Right kidney (tissue), 9 donors: ENCODE results near the gene C17orf100.
A peak's percentile ranks its signal among the peaks of the same experiment; 100 is the strongest.

Source experiments
- DNase-seq: peaks from one replicate; pipeline ENCODE4 v3.0.0-alpha.2; 2016
- long read RNA-seq, 8 donors: transcript quantifications; one replicate each; lab custom pipeline, GENCODE V29; 2026

C17orf100 gene
- long read RNA-seq, donor 1, transcript C17orf100-201 (1 exons, 1,756 nt) = major isoform, 10 of 10 reads
- long read RNA-seq, donor 1, partial matches to known transcripts = 0 of 10 reads
- long read RNA-seq, donor 1, other reads (novel, unspliced or antisense) = 0 of 10 reads
- long read RNA-seq, donor 2, transcript C17orf100-201 (1 exons, 1,756 nt) = major isoform, 7 of 7 reads
- long read RNA-seq, donor 2, partial matches to known transcripts = 0 of 7 reads
- long read RNA-seq, donor 2, other reads (novel, unspliced or antisense) = 0 of 7 reads
- long read RNA-seq, donor 3, transcript C17orf100-201 (1 exons, 1,756 nt) = major isoform, 12 of 12 reads
- long read RNA-seq, donor 3, partial matches to known transcripts = 0 of 12 reads
- long read RNA-seq, donor 3, other reads (novel, unspliced or antisense) = 0 of 12 reads
- long read RNA-seq, donor 4, transcript C17orf100-201 (1 exons, 1,756 nt) = major isoform, 10 of 38 reads
- long read RNA-seq, donor 4, partial matches to known transcripts = 7 of 38 reads
- long read RNA-seq, donor 4, other reads (novel, unspliced or antisense) = 21 of 38 reads
- long read RNA-seq, donor 5, transcript C17orf100-201 (1 exons, 1,756 nt) = major isoform, 10 of 10 reads
- long read RNA-seq, donor 5, partial matches to known transcripts = 0 of 10 reads
- long read RNA-seq, donor 5, other reads (novel, unspliced or antisense) = 0 of 10 reads
- long read RNA-seq, donor 6, transcript C17orf100-201 (1 exons, 1,756 nt) = major isoform, 7 of 7 reads
- long read RNA-seq, donor 6, partial matches to known transcripts = 0 of 7 reads
- long read RNA-seq, donor 6, other reads (novel, unspliced or antisense) = 0 of 7 reads
- long read RNA-seq, donor 7 = 0 reads
- long read RNA-seq, donor 8, transcript C17orf100-201 (1 exons, 1,756 nt) = major isoform, 9 of 9 reads
- long read RNA-seq, donor 8, partial matches to known transcripts = 0 of 9 reads
- long read RNA-seq, donor 8, other reads (novel, unspliced or antisense) = 0 of 9 reads

DNA sequence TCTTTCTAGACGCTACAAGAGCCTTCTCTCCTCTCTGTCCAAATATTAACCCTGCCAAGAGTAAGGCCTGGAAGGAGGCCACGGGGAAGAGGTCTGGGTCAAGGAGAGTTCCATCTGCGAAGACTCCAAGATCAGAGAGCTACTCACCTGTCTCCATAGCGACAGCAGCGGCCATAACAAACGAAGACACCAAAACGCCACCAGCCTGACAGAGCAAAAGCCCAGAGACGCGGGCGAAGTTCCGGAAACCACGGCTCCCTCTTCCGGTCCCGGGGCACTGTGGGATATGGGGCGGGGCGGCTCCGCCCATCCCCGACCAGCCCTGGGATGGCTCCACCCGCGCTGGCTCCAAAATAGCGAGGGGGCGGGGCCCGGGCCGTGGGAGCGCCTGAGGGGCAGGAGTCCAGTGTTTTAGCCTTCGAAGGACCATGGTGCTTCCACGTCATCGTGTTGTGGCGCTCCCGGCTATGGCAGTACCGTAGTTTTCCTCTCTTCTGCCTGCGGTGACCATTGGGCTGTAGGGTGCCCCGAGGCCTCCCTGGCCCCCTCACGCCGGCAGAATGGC is at the start of gene C17orf100, which contains the start of gene MED31:
Gene C17orf100 (plus strand): TSS at position 409 of the 565 bp plus-strand sequence. CDS start 152 bp downstream, at position 561.
Gene MED31 (minus strand): TSS at position 252 of the 565 bp plus-strand sequence. CDS start 77 bp downstream, at position 175.
- peak; percentile 89 for DNase-seq

DNA sequence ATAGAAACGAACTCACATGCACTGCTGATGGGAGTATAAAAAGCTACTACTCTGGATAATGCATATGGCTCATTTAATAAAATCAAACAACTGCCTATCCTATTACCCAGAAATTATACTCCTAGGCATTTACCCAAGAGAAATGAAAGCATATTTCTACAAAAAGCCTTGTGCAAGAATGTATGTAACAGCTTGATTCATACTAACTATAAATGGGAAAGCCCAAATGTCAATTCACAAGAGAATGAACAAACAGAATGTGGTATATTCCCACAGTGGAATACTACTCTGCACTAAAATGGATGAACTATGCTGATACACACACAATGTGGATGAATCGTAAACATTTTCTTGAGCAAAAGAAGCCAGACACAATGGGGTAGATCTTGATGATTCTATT is 49.4 kb upstream of the C17orf100 start:
- DNase-seq = no peak

DNA sequence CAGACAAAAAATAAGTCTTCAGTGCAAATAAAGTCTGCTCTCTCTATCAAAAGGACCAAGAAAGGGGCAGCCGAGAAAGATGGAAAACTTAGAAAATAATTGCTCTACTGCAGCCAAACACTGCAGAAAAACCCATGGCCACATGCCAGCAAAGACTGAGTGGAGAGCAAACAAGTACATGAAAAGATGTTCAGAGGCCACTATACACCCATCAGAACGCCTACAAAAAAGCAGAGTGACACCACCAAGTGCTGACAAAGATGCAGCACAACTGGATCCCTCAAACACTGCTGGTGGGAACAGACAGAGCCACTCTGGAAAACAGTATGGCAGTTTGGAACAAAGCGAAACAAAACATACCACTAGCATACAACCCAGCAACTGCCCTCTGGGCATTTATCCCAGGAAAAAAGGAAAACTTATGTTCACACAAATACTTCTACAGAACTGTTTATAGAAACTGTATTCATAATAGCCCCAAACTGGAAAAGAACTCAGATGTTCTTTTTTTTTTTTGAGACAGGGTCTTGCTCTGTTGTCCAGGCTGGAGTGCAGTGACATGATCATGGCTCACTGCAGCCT is 47.7 kb upstream of the C17orf100 start:
- no peak for DNase-seq

DNA sequence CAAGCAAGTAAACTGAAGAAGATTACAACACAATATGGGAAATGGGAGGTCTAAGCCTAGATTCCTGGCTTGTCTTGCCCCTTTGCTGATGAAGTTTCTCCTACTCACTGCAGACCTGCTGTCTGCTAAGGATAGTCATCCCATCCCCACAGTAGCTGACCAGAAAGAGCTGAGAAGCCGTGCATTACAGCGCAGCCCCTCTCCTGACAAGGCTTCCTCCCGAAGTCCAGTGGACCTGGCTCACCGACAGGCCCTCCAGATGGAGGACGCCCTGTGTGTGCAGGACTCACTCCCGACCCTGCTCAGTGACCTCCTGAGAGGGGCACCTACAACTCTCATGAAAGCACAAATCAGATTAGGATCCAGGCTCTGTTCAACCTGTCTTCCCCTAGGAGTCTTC is 46.4 kb upstream of the C17orf100 start:
- DNase-seq = no peak

DNA sequence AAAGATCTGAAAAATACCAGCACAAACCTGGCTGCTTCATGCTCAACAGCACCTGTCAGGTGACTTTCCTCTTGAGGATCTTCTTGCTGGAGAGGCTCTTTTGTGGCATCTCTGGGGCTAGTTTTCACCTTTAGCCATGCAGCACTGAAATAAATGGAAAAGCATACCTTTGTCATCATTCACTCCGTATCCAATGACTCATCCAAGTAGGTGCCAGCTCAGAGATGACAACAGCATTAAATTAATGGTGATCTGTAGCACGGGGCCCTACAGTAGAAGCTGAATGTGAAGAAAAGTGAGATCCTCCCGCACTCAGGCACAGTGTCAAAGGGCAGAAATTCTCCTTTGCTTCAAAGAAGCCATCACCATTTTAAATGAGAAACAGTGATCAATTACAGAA is 43.2 kb upstream of the C17orf100 start:
- DNase-seq = no peak

DNA sequence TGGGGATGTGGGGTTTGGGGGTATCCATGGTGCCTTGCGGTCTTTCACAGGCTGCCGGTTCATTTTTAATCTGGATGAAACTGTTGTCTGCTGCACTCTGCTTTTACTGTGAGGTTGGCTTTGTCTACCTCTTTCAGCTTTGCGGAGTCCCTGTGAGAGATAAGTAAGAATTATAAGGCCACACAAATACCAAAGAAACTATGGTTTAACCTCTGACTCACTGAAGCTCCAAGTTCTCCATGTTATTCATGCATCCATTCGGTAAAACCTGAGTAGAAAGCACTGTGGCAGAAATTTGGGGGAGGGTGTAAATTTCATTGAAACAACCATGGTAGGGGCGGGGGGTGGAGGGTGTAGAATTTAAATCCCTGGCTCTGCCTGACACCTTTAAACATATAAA is 41.6 kb upstream of the C17orf100 start:
- DNase-seq = no peak

DNA sequence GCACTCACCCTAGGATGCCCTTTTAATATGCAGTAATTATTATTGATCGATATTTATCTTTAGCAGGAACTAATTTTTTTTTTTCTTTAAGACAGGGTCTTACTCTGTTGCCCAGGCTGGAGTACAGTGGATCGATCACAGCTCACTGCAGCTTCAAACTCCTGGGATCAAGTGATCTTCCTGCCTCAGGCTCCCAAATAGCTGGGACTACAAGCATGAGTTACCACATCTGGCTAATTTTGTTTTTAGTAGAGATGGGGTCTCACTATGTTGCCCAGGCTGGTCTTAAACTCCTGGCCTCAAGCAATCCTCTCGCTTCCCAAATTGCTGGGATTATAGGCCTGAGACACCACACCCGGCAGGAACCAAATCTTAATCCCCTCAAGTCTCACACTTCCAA is 40.3 kb upstream of the C17orf100 start:
- no peak for DNase-seq

DNA sequence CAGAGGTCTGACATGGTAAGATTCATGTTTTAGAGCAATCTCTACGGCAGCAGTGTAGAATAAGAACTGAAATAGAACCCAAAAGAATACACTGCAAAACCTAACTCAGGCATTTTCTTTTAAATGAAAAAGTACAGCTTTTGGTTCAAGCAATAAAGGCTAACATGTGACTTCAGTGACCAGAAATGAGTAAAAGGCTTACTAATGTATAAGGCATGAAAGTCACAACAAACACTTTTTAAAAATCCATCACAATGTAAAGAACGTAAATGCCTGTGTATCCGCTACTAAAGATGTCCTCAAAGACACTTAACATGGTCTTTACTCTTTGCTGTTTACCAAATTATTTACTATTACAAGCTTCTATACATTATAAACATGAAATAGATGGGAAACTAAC is 27.6 kb upstream of the C17orf100 start:
- no peak for DNase-seq

DNA sequence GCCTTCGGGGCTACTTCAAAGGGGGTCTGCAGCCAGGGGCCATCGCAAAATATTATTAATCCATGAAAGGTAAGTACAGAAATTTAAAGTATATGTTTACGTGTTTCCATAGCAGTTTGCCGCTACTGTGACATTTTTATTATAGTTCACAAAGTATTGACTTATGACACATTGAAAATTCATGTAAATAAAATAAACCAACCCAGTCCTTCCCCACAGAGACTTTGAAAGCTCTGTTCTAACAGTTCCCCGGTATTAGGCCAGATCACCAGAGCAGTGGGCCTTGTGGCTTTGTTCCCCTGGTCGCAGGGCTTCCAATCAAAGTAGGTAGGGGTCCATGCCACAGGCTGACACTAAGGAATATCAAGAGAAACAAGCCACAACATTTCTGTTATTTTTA is 24.9 kb upstream of the C17orf100 start:
- no peak for DNase-seq

DNA sequence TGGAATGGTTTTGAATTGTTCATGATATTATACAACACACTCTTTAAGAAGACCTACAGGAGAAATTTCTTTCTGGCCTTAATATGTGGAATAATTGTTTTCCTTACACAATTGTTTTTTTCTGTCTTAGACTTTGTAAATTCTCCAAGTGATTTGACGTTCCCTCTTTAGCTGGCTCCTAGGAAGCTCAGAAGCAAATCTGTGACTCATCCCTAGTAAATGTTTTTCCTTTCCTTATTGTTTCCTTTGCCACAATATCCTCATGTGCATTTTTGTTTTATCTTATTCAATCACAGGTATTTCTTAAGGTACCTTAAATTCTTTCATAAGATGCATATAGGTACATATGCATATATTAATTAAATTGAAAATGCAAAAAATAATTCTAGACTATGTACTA is 24.5 kb upstream of the C17orf100 start:
- DNase-seq = no peak

DNA sequence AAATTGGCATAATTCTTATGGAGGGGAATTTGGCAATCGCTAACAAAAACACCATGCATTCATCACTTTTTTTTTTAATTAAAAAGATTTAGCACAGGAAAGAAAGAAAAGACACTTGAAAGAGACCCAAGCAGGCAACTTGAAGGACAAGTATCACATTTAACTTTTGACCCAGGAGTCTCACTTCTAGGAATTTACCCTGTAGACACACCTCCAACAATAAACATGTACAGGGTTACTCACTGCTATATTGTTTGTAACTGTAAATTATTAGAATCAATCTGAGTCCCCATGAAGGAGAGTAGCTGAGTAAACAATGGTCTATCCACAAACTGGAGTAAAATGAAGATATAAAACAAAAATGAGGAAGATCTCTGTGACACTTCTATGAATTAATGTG is 21.2 kb upstream of the C17orf100 start:
- no peak for DNase-seq

DNA sequence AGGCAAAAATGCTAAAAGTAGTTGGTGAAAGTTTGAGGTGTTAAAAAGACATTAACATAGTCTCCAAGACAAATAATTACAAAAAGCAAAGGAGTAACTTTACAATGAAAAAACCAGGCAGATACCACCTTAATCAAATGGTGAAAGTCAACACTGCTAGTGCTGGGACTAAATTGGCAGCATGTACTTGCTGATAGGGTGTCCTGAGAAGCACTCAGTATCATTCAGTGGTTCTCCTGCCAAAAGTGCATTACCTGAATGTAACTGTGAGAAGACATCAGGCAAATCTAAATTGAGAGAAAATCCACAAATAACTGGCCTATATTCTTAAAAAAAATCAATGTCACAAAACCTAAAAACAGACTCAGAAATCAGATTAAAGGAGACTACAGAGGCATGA is 19.0 kb upstream of the C17orf100 start:
- no peak for DNase-seq

DNA sequence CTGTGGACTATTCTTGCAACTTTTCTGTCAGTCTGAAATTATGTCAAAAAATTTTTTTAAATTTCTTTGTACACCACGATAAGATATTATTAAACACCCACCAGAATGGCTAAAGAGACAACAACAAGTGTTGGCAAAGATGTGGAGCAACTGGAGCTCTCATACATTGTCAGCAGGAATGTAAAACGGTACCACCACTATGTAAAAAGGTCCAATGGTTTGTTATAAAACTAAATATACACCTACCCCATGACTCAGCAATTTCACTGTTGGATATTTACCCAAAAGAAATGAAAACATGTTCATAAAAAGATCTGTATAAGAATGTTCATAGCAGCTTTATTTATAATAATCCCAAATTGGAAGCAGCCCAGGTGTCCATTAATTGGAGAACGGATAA is 18.3 kb upstream of the C17orf100 start:
- no peak for DNase-seq

DNA sequence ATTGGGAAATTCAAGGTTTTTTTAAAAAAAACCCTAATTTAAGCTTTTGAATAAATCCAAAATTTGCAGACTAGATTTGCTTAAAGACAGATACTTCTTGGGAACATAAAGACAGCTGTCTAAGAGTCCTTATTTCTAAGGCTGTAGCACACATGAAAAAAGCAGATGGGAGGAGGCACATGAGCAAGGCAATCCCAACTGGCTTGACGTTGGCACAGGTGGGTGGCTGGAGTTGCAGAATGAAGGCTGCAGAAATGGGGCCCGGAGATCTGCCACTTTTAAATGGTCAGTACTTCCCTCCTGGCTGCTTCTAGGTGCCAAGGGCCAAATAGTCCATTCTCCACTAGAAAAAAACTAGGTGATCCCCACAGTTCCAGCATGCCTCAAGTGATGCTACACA is 15.5 kb upstream of the C17orf100 start:
- no peak for DNase-seq

DNA sequence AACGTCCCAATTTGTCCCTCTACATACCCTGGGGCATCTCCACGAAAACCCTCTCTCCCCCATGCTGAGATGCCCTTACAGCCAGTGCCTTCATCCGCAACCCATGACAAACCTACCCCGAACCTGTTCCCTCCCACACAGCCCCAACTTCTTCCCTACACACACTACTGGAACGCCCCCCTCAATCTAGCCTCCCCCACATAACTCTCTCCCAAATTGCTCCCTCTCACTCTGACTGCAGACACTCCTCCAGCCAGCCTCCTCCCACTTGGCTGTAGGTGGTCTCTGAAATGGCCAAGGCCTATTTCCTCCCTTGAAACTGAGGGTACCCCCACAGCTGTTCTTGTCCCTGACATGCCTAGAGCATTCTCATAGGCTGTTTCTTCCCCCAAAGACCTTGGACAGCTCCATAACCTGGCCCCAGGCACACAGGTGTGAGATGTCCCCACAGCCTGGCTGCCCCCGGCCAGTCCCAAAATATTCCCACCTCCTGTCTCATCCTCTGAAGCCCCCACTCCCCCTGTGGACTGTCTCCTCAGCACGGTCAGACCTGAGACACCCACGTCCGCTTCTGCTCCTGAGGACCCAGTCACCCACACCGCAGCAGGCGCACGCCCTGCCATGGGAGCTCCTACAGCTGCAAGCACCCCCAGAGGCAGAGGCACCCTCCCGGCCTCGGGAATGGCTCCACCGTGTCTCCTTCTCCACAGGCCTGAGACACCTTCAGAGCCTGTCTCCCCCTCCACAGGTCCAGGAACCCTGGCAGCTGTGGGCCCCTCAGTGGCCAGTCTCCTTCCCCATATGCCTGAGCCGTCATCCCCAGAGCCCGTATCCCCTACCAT is 14.7 kb upstream of the C17orf100 start:
- DNase-seq = no peak

DNA sequence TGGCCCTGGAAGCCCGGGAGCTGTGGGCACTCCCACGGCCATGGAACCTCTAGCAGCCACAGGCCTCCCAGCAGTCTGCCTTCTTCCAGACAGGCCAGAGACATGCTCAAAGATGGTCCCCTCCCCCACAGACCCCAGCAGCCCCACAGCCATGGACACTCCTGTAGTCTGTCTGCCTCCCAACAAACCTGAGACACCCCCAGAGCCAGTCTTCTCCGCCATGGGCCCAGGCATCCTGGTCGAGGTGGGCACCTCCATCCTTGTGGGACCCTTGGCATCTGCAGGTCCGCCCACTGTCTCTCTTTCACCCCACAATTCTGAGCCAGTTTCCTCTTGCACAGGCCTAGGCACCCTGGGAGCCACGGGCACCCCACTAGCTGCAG is 14.1 kb upstream of the C17orf100 start:
- no peak for DNase-seq

DNA sequence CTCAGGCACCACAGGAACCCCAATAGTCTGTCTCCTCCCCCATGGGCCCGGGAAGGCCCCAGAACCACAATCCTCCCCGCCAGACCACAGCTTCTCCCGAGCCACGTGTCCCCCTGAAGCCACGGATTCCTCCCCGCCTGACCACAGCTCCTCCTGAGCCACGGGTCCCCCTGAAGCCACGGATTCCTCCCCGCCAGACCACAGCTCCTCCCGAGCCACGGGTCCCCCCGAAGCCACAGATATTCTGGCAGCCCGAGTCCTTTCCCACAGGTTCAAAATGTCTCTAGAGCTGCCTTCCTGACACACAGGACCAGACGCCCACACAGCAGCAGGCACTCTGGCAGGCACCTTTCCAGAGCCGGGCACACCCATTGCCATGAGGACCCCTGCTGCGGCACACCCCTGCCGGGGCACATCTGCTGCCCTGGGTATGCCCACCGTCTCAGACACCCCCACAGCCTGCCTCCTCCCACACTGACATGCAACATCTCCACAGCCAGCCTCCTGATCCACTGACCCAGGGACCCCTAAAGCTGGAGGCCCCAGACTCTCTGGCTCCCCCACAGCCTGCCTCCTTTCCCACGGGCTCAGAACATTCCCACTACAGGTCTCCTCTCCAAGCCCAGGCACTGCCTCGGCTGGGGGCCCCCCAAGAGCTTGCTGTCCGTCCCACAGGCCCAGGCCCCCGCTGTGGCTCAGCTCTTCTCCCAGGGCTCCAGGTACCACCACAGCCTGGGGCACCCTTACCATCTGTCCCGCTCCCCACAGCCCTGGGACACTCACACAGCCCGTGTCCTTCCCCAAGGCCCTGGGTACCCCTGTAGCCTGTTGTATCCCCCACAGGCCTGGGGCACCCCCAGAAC is 13.3 kb upstream of the C17orf100 start:
- DNase-seq = no peak

DNA sequence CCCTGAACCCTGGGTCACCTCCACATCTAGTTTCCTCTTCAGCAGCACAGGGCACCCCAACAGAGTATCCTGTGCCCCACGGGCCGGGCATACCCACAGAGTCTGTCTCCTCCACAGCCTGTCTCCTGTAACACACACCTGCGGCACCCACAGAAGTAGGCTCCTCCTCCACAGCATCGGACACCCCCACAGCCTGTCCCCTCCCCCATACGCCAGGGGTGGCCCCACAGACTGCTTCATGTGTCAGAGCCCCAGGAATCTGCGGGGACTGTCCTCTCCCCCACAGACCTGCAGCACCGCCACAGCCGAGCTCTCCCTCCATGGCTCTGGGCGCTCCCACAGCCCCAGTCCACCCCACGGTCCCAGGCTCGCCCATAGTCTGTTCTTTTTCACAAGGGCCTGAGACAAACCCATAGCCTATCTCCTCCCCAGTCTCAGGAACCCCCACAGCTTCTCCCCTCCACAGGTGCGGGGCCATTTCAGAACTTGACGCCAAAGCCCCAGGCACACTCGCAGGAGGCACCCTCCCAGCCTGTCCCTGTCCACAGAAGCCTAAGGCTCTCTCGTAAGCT is 12.5 kb upstream of the C17orf100 start:
- DNase-seq = no peak

DNA sequence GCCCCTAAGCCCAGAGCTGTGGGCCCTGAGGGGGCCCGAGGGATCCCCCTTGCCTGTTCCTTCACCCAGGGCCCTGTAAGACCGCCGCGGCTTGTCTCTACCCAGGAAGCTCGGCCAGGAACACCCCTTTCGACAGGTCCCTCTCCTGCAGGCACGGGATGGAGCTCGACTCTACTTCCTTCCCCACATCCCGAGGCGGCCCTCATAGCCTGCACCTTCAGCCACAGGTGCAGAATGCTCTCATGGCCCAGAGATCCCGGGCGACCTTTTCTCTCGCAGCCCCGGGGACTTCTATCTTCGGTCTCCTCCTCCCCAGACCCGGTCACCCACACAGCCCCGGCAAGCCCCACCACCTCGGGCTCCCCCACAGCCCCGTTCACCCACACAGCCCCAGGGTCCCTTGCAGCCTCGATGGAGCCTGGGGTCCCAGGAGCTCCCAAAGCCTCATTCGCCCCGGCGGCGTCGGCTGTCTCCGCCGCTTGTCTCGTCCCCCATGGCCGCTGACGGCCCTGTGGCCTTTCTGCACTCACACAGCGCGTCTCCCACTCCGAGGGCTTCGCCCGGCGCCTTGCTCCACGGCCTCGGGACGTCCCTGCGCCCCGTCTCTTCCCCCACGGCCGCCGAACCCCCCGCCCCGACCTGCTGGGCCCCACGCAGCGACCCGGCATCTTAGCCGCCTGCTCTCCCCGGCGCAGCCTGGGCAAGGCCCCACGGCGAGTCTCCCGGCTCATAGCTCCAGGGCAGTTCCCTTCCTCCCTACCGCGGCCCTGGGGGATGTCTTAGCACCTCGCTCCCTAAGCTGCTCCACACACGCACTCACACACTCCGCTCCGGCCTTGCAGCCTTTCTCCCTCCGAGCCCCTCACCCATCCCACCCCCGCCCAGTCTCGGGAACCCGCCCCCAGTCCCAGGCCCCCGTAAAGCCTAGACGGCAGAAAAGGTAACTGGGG is 11.7 kb upstream of the C17orf100 start:
- DNase-seq = peak; percentile 41
